Kidney tubule cell (primary cell): ENCODE results near the gene SLC19A1.
"Not testable (repeated sequence)": the region's sequence is repeated elsewhere in the genome, so short reads cannot be mapped to it uniquely, and the experiment has no call there.

Experiments used
- DNase-seq: peaks from one replicate; pipeline ENCODE4 v3.0.0-alpha.2; 2018; ENCODE audit warnings: low spot score

Gene SLC19A1

GRCh38 chr21:45506241-45506817 is 35.9 kb downstream of the SLC19A1 start:
- DNase-seq = no peak

GRCh38 chr21:45505416-45506021 is 36.7 kb downstream of the SLC19A1 start:
- DNase-seq = no peak

DNA sequence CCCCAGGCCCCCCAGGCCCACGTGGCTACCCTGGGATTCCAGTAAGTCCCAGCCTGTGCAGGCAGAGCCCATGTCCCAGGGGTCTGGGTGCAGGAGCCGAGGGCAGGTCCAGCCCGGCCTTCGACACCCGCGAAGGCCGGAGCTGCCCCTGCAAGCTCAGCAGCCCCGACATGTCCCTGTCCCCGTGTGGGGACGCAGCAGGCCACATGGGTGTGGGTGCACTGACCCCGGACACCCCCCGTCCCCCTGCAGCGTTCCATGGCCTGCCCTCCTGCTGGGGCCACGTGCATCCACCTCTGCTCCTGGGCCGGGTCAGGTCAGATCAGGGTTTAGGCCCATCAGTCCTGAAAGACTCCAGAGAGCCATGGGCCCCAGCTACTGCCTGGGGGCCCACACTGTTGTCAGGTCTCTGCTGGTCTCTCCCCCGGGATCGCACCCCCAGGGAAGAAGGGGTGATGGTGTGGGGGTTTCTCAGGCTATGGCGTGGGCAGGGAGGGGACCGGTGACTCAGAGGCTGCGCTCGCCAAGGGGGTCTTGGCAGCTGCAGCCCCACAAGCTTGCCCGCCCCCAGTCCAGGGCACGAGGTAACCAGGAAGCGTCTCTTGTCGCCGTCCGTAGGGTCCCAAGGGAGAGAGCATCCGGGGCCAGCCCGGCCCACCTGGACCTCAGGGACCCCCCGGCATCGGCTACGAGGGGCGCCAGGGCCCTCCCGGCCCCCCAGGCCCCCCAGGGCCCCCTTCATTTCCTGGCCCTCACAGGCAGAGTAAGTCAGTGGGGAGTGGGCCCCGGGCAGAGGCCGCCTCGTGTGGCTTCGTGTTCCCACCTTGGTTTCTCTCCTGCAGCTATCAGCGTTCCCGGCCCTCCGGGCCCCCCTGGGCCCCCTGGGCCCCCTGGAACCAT is 37.5 kb downstream of the SLC19A1 start:
- no peak for DNase-seq

DNA sequence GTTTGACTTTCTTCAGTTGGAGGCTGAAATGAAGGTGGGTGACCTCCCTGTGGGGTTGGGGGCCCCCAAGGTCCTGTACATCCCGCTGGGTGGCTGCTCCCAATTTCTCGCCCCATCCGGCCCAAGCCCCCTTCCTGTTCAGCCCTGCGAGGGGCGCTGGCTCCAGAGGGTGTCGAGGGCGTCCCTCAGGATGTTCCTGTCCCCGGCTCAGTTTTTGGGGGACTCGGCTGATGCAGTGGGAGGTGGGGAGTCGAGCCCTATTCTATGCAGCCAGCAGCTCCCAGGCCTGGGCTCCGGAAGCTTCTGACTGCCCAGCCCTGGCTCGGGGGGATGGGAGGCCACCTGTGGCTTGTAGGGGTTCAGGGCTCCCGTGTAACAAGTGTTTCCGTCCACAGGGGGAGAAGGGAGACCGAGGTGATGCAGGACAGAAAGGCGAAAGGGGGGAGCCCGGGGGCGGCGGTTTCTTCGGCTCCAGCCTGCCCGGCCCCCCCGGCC is 38.2 kb downstream of the SLC19A1 start:
- no peak for DNase-seq

- not testable (repeated sequence) for DNase-seq
Observed at GRCh38 chr21:45503226-45503625, 39.0 kb downstream of the SLC19A1 start.

DNA sequence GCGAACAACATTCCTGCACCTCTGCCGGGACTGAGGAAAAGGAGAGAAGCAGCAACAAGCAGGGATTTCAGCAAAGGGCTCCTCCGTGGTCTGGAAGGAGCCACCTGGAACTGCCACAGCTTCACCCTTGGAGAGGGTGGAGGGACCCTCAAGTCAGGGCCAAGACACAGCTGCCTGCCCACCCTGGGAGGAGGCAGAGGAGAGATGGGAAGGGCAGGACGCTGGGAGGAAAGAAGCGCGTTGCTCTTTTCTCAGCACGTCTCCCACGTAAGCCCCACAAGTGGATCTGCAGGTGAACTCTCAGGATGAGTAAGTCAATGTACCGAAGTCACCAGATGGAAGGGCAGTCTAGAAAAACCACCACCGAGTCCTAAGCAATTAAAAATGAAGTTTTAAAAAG is 39.6 kb downstream of the SLC19A1 start:
- DNase-seq = no peak

DNA sequence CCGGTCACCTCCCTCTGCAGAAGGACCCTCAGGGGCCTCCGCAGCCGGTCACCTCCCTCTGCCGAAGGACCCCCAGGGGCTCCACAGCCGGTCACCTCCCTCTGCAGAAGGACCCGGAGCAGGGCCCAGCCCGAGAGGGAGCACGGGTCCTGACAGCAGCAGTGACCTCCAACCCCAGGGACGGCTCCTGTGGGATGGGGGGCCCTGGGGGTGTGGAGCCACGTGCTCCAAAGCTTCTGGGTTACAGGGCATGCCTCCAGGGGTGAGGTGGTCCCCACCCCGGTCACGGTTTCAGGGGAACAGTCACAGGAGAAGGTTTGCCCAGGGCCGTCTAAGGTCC is 40.3 kb downstream of the SLC19A1 start:
- no peak for DNase-seq

GRCh38 chr21:45501081-45502005 is 40.9 kb downstream of the SLC19A1 start:
- DNase-seq = not testable (repeated sequence)

- no peak for DNase-seq
Observed at GRCh38 chr21:45499970-45500577, 42.2 kb downstream of the SLC19A1 start.

- DNase-seq = no peak
Observed at GRCh38 chr21:45499201-45499750, 43.0 kb downstream of the SLC19A1 start.

DNA sequence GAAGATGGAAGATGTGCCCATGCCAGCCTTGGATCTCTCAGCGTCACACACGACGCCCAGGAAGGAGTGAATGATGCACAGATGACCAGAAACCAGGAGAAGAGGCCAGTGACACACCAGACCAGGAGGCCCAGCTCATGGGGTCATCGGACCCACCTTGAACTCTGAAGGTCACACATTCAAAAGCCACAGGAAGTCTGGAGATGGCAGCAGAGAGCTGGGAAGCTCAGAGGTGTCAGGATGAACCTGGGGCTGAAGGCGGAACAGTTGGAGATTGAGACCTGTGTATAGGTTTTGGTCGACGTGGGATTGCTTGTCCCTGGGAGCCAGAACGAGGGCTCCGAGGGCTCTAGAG is 43.6 kb downstream of the SLC19A1 start:
- DNase-seq = no peak

DNA sequence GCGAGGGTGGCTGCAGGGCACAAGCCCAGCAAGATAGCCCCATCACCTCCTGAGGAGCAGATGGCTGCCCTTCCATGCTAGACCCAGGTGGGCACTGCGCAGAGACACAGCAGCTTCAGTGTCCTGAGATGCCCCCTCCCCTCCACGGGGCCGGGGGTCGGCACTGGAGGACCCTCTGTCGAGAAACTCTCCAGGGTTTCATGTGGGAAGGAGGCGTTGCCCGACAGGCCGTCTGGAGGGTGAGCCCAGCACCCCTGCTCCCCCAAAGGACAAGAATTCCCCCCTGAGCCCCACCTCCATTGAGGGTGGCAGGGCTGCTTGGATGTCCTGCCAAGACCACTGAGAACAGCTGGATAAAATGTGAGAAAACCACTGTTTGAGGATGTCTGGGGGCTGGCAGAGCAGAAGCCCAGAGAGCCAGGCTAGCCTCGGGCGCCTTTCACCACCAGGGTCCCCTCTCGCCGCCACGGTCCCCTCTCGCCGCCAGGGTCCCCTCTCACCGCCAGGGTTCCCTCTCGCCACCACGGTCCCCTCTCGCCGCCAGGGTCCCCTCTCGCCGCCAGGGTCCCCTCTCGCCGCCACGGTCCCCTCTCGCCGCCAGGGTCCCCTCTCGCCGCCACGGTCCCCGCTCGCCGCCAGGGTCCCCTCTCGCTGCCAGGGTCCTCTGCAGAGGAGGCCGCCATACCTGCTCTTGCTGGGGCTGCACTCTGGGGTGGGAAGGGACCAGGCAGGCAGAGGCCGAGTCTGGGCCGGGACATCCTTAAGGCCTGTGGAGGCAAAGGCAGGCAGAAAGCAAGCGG is 44.2 kb downstream of the SLC19A1 start:
- DNase-seq = no peak

DNA sequence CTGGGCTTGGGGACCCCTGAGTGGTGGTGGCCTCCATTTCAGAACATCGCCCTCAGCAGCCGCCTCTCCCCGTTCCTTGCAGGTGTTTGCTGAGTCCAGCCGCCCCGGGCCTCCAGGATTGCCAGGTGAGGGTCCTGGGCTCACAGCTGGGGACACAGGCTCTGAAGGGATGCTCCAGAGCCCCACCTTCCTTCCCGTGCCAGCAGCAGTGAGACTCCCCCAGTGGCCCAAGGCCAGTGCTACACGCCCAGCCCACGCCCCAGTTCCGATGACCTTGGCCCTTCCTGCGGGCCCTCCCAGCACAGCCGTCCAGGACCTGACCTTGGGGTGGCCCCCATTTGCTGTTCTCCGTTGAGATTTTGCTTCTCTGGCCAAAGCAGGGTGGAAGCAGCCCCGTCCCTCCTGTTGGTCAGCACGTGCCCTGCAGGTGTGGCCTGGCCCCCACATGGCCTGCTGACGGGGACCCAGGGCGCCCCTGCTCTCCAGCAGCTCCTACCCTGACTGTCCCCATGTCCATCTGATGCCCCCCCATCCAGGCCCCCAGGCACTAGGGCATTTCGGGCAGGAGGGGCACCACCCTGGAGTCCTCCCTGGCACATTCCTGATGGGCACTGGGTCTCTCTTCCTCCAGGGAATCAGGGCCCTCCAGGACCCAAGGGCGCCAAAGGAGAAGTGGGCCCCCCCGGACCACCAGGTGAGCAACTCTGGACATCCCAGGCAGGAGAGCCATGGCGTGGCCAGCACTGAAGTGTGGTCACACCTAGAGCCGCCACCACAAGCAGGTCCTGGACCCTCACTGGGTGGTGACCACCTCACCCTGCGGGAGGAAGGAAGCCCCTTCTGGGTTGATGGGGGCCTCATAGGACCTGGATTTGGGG is 45.0 kb downstream of the SLC19A1 start:
- no peak for DNase-seq

DNA sequence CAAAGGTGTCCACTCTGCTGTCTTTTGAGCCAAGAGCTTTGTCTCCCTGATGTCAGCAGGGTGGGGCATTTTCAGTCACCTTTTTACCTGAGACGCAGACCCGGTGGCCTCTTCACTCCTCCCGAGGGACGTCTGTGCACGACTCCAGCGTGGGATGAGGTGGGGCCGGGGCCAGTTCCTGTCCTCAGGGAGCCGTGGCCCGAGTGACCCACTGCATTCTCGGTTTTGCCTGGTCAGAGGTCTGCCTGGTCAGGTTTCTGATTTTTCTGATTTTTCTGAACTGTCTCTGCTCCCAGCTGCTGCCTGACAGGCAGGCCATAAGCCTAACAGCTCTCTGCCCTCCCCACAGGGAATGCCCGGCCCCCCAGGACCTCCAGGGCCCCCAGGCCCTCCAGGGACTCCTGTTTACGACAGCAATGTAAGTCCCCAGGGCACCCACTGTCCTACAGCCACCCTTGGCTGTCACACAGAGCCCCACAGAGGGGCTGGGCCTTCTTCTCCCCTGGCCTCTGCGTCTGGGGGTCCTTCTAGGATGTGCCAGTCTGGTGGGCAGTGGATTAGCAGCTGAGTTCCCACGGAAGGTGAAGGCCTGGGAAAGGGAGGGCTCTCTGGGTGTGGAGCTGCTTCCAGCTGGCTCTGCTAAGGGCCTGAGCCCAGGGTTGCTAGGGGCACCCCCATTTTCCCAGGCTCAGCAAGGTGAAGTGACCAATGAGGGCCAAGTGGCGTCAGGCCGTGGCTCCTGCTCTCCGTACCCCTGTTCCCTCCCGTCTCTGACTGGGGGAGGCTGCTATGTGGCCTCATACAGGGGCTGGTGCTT is 45.9 kb downstream of the SLC19A1 start:
- DNase-seq = no peak

- DNase-seq = no peak
Observed at GRCh38 chr21:45494851-45495680, 47.2 kb downstream of the SLC19A1 start.

- DNase-seq = no peak
Observed at GRCh38 chr21:45494135-45494850, 47.9 kb downstream of the SLC19A1 start.

DNA sequence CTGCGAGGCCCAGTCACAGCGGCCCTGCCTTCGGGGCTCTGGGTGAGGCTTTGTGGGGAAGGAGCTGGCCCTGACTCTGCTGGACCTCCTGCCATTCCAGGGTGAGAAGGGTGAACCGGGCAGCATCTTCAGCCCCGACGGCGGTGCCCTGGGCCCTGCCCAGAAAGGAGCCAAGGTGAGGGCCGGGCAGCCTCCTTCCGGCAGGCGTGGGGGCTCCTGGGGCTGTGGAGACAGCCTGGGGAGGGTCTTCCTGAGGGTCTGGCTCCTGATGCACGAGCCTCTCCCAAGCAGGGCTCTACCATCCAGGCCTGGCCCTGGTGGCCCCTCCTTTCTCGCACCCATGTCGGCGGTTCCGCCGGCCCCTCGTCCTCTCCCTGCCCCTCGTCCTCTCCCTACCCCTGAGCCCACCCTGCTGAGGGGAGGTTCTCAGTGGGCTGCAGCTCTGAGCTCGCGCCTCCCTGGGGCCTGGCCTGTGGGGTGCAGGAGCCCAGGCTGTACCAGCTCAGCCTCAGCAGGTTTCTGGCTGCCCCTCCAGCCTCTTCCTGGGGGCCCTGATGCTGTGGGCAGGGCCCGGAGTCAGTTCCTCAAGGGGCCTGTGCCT is 48.7 kb downstream of the SLC19A1 start:
- DNase-seq = no peak
